ENCODE data around the gene FEZ2.

FEZ2 gene

GRCh38 chr2:36597532-36598377 is at the start of gene FEZ2:
TSS of gene FEZ2 (minus strand) at chr2:36598168. CDS start at chr2:36598142, 26 bp downstream.
- TF ChIP-seq, protein P1, sequence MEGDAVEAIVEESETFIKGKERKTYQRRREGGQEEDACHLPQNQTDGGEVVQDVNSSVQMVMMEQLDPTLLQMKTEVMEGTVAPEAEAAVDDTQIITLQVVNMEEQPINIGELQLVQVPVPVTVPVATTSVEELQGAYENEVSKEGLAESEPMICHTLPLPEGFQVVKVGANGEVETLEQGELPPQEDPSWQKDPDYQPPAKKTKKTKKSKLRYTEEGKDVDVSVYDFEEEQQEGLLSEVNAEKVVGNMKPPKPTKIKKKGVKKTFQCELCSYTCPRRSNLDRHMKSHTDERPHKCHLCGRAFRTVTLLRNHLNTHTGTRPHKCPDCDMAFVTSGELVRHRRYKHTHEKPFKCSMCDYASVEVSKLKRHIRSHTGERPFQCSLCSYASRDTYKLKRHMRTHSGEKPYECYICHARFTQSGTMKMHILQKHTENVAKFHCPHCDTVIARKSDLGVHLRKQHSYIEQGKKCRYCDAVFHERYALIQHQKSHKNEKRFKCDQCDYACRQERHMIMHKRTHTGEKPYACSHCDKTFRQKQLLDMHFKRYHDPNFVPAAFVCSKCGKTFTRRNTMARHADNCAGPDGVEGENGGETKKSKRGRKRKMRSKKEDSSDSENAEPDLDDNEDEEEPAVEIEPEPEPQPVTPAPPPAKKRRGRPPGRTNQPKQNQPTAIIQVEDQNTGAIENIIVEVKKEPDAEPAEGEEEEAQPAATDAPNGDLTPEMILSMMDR (IDR thresholded peaks at IDR 0.05; ENCODE audit: low read depth, low read length, poor library complexity, severe bottlenecking), result no peak
- no peak for TF ChIP-seq EZH2phosphoT487 (IDR thresholded peaks at IDR 0.05; ENCODE audit: borderline replicate concordance, low read length)
- peaks cover 7% of the 10 kb centered on the region for H3K36me3 ChIP-seq (ENCODE audit: control insufficient read depth, low read length)
- H3K4me3 ChIP-seq (ENCODE audit: low read length), result peak within 1 kb of the TSS; percentile 100
- H3K27ac ChIP-seq (ENCODE audit: low read depth, low read length), result peak within 1 kb of the TSS; percentile 30; the same call in 1 of the 2 replicates
- H3K79me2 ChIP-seq (ENCODE audit: control insufficient read depth, low read length), result peaks cover 30% of the 10 kb centered on the region
- no peaks in the 10 kb centered on the region for H3K9me3 ChIP-seq (ENCODE audit: control insufficient read depth, insufficient read depth, low read length)
- peaks cover 5% of the 10 kb centered on the region; the same call in 1 of the 2 replicates for H4K20me1 ChIP-seq (ENCODE audit: control insufficient read depth, insufficient read depth, low read depth, low read length)
- no peaks in the 10 kb centered on the region for H3K27me3 ChIP-seq (ENCODE audit: control insufficient read depth, low read length)
- peak within 1 kb of the TSS; percentile 93 for H3K4me2 ChIP-seq (ENCODE audit: low read length)
- H3F3A ChIP-seq (ENCODE audit: control insufficient read depth, insufficient read depth), result no peaks in the 10 kb centered on the region
- peaks cover 18% of the 10 kb centered on the region for H3K4me1 ChIP-seq (ENCODE audit: control insufficient read depth, low read length)
- H3K9me2 ChIP-seq (replicated peaks; ENCODE audit: control insufficient read depth, low read length), result no peaks in the 10 kb centered on the region

DNA sequence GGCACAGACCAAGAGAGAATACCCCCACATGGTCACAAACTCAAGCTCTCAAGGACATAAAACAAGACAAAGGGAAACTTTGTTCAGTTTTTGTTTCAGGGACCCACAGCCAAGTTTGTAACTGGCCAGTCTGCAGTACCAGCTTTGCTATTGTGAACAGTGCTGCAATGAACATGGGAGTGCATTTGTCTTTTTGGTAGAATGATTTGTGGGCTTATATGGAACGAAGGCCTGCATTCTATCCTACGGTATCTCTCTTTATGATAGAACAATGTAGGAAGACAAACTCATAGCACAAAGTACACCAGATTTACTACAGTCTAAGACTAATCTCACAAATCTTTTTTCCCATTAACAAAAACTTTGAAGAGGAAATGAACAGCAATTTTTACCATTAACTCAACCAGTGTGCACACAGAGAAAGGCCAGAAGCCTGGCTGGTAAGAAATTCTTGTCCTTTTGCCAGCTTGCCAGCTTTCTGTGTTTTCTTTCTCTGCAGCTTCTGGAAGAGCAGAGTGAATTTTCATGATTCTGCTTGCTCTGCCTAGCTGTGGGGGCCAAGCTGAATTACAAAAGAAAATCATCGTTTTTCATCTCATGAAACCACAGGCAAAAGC is 37.1 kb upstream of the FEZ2 start:
- H3K79me2 ChIP-seq (ENCODE audit: control insufficient read depth, low read length), result no peaks in the 10 kb centered on the region
- H3K9me3 ChIP-seq (ENCODE audit: control insufficient read depth, insufficient read depth, low read length), result no peaks in the 10 kb centered on the region
- no peak overlapping the region for H3K27ac ChIP-seq (ENCODE audit: low read depth, low read length)
- no peaks in the 10 kb centered on the region for H3K9me2 ChIP-seq (replicated peaks; ENCODE audit: control insufficient read depth, low read length)
- H3K4me1 ChIP-seq (ENCODE audit: control insufficient read depth, low read length), result no peaks in the 10 kb centered on the region
- no peak overlapping the region for H3K4me2 ChIP-seq (ENCODE audit: low read length)
- 0 out of 2 replicates have a peak, but pooled peaks cover 2% of the 10 kb centered on the region for H3K27me3 ChIP-seq (ENCODE audit: control insufficient read depth, low read length)
- TF ChIP-seq, protein P1 (IDR thresholded peaks at IDR 0.05; ENCODE audit: low read depth, low read length, poor library complexity, severe bottlenecking), result no peak
- TF ChIP-seq EZH2phosphoT487 (IDR thresholded peaks at IDR 0.05; ENCODE audit: borderline replicate concordance, low read length), result no peak
- no peak overlapping the region for H3K4me3 ChIP-seq (ENCODE audit: low read length)
- no peaks in the 10 kb centered on the region for H4K20me1 ChIP-seq (ENCODE audit: control insufficient read depth, insufficient read depth, low read depth, low read length)
- no peaks in the 10 kb centered on the region for H3K36me3 ChIP-seq (ENCODE audit: control insufficient read depth, low read length)
- H3F3A ChIP-seq (ENCODE audit: control insufficient read depth, insufficient read depth), result no peaks in the 10 kb centered on the region

DNA sequence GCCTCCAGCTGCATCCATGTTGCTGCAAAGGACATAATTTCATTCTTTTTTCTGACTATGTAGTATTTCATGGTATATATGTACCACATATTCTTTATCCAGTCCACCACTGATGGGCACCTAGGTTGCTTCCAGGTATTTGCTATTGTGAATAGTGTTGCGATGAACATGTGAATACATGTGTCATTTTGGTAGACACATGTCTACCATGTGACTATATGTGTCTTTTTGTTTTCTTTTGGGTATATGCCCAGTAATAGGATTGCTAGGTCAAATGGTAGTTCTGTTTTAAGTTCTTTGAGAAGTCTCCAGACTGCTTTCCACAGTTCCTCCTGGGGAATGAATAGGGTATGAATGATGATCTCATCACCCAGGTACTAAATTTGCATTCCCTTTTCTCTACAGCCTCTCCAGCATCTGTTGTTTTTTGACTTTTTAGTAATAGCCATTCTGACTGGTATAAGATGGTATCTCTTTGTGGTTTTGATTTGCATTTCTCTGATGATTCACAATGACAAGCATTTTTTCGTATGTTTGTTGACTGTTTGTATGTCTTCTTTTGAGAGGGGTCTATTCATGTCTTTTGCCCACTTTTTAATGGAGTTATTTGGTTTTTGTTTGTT is 35.6 kb upstream of the FEZ2 start:
- H3K9me2 ChIP-seq (replicated peaks; ENCODE audit: control insufficient read depth, low read length), result no peaks in the 10 kb centered on the region
- H3K4me2 ChIP-seq (ENCODE audit: low read length), result no peak overlapping the region
- no peaks in the 10 kb centered on the region for H3K9me3 ChIP-seq (ENCODE audit: control insufficient read depth, insufficient read depth, low read length)
- H3K36me3 ChIP-seq (ENCODE audit: control insufficient read depth, low read length), result no peaks in the 10 kb centered on the region
- H3K79me2 ChIP-seq (ENCODE audit: control insufficient read depth, low read length), result no peaks in the 10 kb centered on the region
- no peaks in the 10 kb centered on the region for H3K4me1 ChIP-seq (ENCODE audit: control insufficient read depth, low read length)
- TF ChIP-seq EZH2phosphoT487 (IDR thresholded peaks at IDR 0.05; ENCODE audit: borderline replicate concordance, low read length), result no peak
- TF ChIP-seq, protein P1 (IDR thresholded peaks at IDR 0.05; ENCODE audit: low read depth, low read length, poor library complexity, severe bottlenecking), result no peak
- H3K27ac ChIP-seq (ENCODE audit: low read depth, low read length), result no peak overlapping the region
- 0 out of 2 replicates have a peak, but pooled peaks cover 2% of the 10 kb centered on the region for H3K27me3 ChIP-seq (ENCODE audit: control insufficient read depth, low read length)
- H4K20me1 ChIP-seq (ENCODE audit: control insufficient read depth, insufficient read depth, low read depth, low read length), result no peaks in the 10 kb centered on the region
- no peaks in the 10 kb centered on the region for H3F3A ChIP-seq (ENCODE audit: control insufficient read depth, insufficient read depth)
- H3K4me3 ChIP-seq (ENCODE audit: low read length), result no peak overlapping the region
